Measurements from ENCODE around the gene CD38. TPM values are rescaled to one million over a fixed set of nuclear protein-coding genes. Genes with fewer than 3 reads are reported as not detected.
"Not testable (repeated sequence)": the region's sequence is repeated elsewhere in the genome, so short reads cannot be mapped to it uniquely, and the experiment has no call there.

Gene CD38
- total RNA-seq: 10 to 100 TPM; 88.8 to 93.4 TPM

DNA sequence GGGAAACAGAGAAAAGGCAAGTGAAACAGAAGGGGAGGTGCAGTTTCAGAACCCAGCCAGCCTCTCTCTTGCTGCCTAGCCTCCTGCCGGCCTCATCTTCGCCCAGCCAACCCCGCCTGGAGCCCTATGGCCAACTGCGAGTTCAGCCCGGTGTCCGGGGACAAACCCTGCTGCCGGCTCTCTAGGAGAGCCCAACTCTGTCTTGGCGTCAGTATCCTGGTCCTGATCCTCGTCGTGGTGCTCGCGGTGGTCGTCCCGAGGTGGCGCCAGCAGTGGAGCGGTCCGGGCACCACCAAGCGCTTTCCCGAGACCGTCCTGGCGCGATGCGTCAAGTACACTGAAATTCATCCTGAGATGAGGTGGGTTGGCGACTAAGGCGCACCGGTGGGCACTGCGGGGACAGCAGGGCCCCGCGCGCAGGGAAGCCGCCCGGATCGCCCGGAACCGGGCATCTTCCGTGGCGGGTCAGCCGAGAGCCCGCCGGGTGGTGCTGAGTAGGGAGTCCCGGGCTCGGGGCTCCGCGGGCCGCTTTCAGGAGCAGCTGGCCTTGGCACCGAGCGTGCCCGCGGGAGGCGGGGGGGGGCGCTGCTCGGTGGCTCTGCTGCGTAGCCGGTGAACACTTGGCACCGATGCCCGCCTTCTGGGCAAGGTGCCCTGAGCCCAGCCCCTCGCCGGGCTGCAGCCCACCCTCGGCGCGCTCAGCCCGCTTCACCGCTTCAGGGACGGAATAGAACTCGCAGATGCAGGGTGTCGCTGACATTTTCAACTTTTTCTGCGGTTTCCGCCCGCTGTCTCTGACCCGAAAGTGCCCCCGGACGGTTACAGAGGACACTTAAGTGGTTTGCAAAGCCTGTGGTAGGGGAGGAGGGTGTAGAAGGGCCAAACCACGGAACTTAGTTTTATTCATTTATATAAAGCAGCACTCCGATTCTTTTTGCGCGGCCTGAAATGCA lies at the start of gene CD38:
CD38 (plus strand) TSS at position 40 of the 953 bp plus-strand sequence; CDS start at position 127, 87 bp downstream.
- H3K27me3 Mint-ChIP-seq (ENCODE audit: low read depth): peaks cover 3% of the 10 kb centered on the region
- ATAC-seq: peak; percentile 75
- peaks cover 76% of the 10 kb centered on the region for H3K4me1 Mint-ChIP-seq (ENCODE audit: low read depth)
- H3K9me3 Mint-ChIP-seq (ENCODE audit: insufficient read depth): no peaks in the 10 kb centered on the region
- peak within 1 kb of the TSS; percentile 86 for H3K4me3 Mint-ChIP-seq
- ChIA-PET POLR2A (interaction anchor here (2.2 to 6.5 kb wide), 2 partner anchors 12 to 22 kb away, joined by 29 to 38 read pairs; no protein-coding TSS in a partner anchor), CTCF (interaction anchor here (1.1 to 6.6 kb wide), 7 partner anchors 9 to 178 kb away, joined by 3 to 82 read pairs (median 7); no protein-coding TSS in a partner anchor)
- H3K36me3 Mint-ChIP-seq (ENCODE audit: low read depth): peaks cover 59% of the 10 kb centered on the region
- peak within 1 kb of the TSS; percentile 88 for H3K27ac Mint-ChIP-seq
- peak; percentile 82 for DNase-seq

DNA sequence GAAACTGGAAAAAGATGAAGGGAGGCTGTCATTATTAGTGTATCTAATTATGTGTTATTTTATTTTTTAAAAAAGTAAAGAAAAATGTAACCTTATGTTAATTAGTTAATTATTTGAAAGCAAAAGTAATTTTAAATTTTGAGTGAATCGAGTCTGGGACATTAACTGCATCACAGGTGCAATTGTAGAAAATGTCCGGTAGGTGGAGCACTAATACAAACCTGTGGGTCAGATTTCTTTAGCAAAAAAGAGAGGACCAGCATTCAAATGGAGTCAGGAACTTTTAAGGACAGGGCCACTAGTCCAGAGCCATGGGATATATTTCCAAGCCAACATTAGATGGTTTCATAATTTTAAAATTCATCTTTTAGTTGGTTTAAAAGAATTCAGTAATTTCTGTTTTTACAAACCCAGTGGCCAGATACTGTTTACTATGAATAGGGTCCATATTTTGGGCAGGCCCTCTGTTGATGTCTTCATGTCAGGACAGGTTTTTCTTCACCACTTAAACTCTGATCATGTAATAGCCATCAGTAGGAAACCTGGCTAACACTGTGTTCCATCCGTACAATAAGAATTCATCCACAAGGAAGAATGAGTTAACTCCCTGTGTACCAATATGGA lies 48.1 kb upstream of the CD38 start:
- H3K27ac Mint-ChIP-seq: no peak overlapping the region
- peak; percentile 53 for ATAC-seq
- DNase-seq: peak; percentile 60
- H3K36me3 Mint-ChIP-seq (ENCODE audit: low read depth): peaks cover 3% of the 10 kb centered on the region
- ChIA-PET CTCF (interaction anchor here (0.7 to 3.5 kb wide), 8 partner anchors 8 to 228 kb away, joined by 3 to 29 read pairs (median 7); no protein-coding TSS in a partner anchor), POLR2A (interaction anchor here (0.6 kb wide), 1 partner anchor 108 kb away, joined by 3 read pairs; no protein-coding TSS in a partner anchor)
- no peaks in the 10 kb centered on the region for H3K9me3 Mint-ChIP-seq (ENCODE audit: insufficient read depth)
- H3K4me1 Mint-ChIP-seq (ENCODE audit: low read depth): peaks cover 28% of the 10 kb centered on the region
- no peak overlapping the region for H3K4me3 Mint-ChIP-seq
- peaks cover 13% of the 10 kb centered on the region for H3K27me3 Mint-ChIP-seq (ENCODE audit: low read depth)

DNA sequence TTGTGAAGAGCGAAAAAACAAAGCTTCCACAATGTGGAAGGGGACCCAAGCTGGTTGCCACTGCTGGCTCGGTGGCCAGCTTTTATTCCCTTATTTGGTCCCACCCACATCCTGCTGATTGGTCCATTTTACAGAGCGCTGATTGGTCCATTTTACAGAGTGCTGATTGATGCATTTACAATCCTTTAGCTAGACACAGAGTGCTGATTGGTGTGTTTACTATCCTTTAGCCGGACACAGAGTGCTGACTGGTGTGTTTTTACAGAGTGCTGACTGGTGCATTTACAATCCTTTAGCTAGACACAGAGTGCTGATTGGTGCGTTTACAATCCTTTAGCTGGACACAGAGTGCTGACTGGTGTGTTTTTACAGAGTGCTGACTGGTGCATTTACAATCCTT lies 45.1 kb upstream of the CD38 start:
- POLR2A ChIA-PET; H3K9me3 Mint-ChIP-seq (ENCODE audit: insufficient read depth); H3K27me3 Mint-ChIP-seq (ENCODE audit: low read depth); ATAC-seq; H3K36me3 Mint-ChIP-seq (ENCODE audit: low read depth); H3K27ac Mint-ChIP-seq; DNase-seq; H3K4me3 Mint-ChIP-seq: not testable (repeated sequence)
- H3K4me1 Mint-ChIP-seq (ENCODE audit: low read depth): peaks cover 46% of the 10 kb centered on the region
- CTCF ChIA-PET: interaction anchor here (0.6 to 3.5 kb wide), 5 partner anchors 22 to 223 kb away, joined by 3 to 29 read pairs (median 5); no protein-coding TSS in a partner anchor

DNA sequence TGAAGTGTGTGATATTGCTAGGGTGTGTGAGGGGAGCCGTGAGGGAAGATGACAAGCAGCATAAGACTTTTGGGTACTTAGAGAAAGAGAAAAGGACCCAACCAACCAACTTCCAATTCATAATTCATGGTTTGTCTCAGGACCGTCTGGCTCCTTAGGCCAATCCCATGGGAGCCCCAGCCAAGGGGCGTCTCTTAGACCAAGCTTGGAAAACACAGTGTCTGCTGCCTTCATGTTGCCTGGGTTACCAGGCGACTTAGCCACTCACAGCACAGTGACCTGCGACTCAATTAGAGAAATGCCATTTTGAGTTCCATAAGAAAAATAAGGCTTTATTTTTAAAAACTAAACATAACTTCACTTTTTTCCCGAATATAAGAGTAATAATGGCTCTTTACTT lies 42.6 kb upstream of the CD38 start:
- H3K27ac Mint-ChIP-seq: no peak overlapping the region
- peaks cover 6% of the 10 kb centered on the region for H3K36me3 Mint-ChIP-seq (ENCODE audit: low read depth)
- no peak overlapping the region for H3K4me3 Mint-ChIP-seq
- H3K9me3 Mint-ChIP-seq (ENCODE audit: insufficient read depth): peaks cover 3% of the 10 kb centered on the region
- H3K4me1 Mint-ChIP-seq (ENCODE audit: low read depth): peaks cover 45% of the 10 kb centered on the region
- POLR2A ChIA-PET: no interaction called here
- H3K27me3 Mint-ChIP-seq (ENCODE audit: low read depth): no peaks in the 10 kb centered on the region
- DNase-seq: no peak
- ATAC-seq: no peak
- CTCF ChIA-PET: interaction anchor here (2.2 kb wide), 1 partner anchor 21 kb away, joined by 8 read pairs; no protein-coding TSS in a partner anchor

DNA sequence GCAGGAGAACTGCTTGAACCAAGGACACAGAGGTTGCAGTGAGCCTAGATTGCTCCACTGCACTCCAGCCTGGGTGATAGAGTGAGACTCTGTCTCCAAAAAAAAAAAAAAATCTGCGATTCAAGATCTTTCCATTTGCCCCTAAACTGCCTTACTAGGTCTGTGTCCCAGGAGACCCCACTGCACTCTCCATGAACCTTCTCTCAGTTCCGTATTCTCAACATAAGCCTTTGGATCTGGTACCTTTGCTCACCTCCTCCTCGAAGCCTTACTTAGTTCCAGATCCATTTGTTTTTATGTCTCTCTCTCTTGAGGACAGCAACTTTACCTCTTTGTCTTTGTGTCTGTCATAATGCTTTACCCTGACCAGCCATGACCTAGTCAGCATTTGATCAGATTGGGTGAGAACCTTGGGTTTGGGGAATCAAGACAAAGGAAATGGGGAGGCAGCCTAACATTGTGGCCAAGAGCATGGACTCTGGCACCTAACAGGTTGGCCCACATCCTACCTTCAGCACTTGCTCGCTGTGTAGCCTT lies 41.5 kb upstream of the CD38 start:
- no peak for DNase-seq
- Mint-ChIP-seq H3K4me1 (ENCODE audit: low read depth) (peaks cover 36% of the 10 kb centered on the region), H3K9me3 (ENCODE audit: insufficient read depth) (peaks cover 9% of the 10 kb centered on the region), H3K36me3 (ENCODE audit: low read depth) (peaks cover 11% of the 10 kb centered on the region), H3K27me3 (ENCODE audit: low read depth) (no peaks in the 10 kb centered on the region), H3K4me3 (no peak overlapping the region), H3K27ac (no peak overlapping the region)
- ChIA-PET POLR2A (interaction anchor here (0.7 kb wide), 1 partner anchor 30 kb away, joined by 3 read pairs; no protein-coding TSS in a partner anchor), CTCF (interaction anchor here (1.0 to 1.5 kb wide), 5 partner anchors 18 to 265 kb away, joined by 3 to 8 read pairs (median 4); no protein-coding TSS in a partner anchor)
- no peak for ATAC-seq

DNA sequence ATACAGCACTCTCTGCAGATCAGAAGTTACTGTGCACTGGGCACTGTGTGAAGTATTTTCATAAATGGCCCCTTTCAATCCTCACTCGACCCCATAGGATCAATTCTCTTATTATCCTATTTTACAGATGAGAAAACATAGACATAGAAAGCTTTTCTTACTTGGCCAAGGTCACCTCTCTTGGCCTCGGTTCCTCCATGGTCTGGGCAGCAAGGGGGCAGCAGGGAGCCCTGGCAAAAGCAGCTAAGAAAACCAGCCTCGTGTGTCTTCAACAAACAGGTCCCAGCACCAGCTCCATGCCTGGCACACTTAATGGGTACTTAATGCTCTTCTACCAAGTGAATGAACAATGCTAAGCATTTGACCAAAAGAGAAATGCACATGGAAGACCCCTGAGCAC lies 40.9 kb upstream of the CD38 start:
- Mint-ChIP-seq H3K4me1 (ENCODE audit: low read depth) (peaks cover 37% of the 10 kb centered on the region), H3K27ac (no peak overlapping the region), H3K4me3 (no peak overlapping the region), H3K9me3 (ENCODE audit: insufficient read depth) (peaks cover 11% of the 10 kb centered on the region), H3K27me3 (ENCODE audit: low read depth) (no peaks in the 10 kb centered on the region), H3K36me3 (ENCODE audit: low read depth) (peaks cover 11% of the 10 kb centered on the region)
- ATAC-seq: no peak
- ChIA-PET CTCF (interaction anchor here (0.9 to 1.5 kb wide), 6 partner anchors 17 to 265 kb away, joined by 3 to 8 read pairs (median 4); no protein-coding TSS in a partner anchor), POLR2A (interaction anchor here (0.7 kb wide), 1 partner anchor 29 kb away, joined by 3 read pairs; no protein-coding TSS in a partner anchor)
- DNase-seq: no peak

DNA sequence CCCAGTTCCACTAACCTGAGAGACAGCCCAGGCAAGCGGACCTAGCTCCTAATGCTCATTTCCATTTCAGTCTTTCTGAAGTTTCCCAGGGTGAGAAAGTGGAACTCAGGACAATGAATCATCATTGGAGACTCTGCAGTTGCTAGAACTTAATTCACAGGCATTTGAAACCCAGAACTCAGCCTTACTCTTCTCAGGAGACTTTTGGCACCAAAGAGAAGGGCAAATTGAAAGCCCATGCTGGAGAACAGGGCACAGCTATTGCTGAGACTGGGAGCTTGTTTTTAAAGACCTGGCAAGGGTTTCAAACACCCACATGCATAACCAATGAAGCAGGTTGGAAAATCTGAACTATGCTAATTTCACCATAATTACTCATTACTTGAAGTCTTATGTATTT lies 39.3 kb upstream of the CD38 start:
- H3K4me3 Mint-ChIP-seq: no peak overlapping the region
- H3K4me1 Mint-ChIP-seq (ENCODE audit: low read depth): peaks cover 36% of the 10 kb centered on the region
- no peak overlapping the region for H3K27ac Mint-ChIP-seq
- peaks cover 21% of the 10 kb centered on the region for H3K9me3 Mint-ChIP-seq (ENCODE audit: insufficient read depth)
- peaks cover 14% of the 10 kb centered on the region for H3K36me3 Mint-ChIP-seq (ENCODE audit: low read depth)
- no peak for ATAC-seq
- DNase-seq: no peak
- ChIA-PET POLR2A (interaction anchor here (1.4 kb wide), 1 partner anchor 18 kb away, joined by 3 read pairs; no protein-coding TSS in a partner anchor), CTCF (interaction anchor here (0.9 to 2.9 kb wide), 5 partner anchors 9 to 23 kb away, joined by 3 to 9 read pairs (median 3); no protein-coding TSS in a partner anchor)
- H3K27me3 Mint-ChIP-seq (ENCODE audit: low read depth): no peaks in the 10 kb centered on the region

DNA sequence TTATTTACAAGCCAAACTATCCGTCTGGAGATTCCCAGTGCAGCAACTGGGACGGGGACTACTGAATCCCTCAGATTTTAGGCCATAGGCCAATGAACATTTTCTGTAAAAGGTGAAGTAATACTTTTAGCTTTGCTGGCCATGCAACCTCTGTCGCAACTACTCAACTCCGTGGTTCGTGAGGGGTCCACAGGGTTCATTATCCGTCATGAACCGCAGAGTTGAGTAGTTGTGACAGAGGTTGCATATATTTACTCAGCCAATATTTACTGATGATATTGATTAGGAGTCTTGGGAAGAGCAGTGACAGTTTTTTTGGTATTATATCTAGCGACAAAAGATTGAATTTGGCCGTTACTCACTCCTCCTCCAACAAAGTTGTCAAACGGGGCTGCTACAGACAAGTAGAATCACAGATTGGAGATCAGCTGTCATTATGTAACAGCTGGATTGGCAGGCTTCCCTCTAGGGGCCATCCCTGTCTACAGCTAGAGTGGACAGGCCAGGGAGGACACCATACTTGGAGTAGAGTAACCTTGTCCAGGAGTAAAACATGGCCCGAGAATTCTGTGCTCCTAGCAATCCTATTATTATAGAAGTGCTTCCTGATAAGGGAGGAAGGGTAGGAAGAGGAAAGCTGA lies 37.2 kb upstream of the CD38 start:
- Mint-ChIP-seq H3K9me3 (ENCODE audit: insufficient read depth) (peaks cover 27% of the 10 kb centered on the region), H3K27ac (no peak overlapping the region), H3K27me3 (ENCODE audit: low read depth) (no peaks in the 10 kb centered on the region), H3K4me3 (no peak overlapping the region), H3K4me1 (ENCODE audit: low read depth) (peaks cover 27% of the 10 kb centered on the region), H3K36me3 (ENCODE audit: low read depth) (peaks cover 21% of the 10 kb centered on the region)
- ATAC-seq: no peak
- DNase-seq: no peak
- ChIA-PET CTCF (interaction anchor here (0.7 to 2.9 kb wide), 5 partner anchors 9 to 142 kb away, joined by 3 to 9 read pairs (median 4); no protein-coding TSS in a partner anchor), POLR2A (interaction anchor here (1.1 kb wide), 1 partner anchor 15 kb away, joined by 4 read pairs; no protein-coding TSS in a partner anchor)

DNA sequence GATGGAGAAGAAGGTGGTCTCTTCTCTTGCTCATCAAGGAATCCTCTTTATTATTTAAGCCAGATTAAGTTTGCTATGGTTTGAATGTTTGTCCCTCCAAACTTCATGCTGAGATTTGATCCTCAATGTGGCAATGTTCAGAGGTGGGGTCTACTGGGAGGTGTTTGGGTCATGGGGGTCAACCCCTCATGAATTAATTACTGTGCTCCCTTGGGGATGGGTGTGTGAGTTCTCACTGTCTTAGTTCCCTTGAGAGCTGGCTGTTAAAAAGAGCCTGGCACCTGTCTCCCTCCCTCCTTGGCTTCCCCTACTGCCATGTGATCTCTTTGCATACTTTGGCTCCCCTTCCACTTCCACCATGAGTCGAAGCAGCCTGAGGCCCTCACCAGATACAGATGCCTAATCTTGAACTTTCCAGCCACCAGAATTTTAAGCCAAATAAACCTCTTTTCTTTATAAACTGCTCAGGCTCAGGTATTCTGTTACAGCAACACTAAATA lies 36.0 kb upstream of the CD38 start:
- DNase-seq (no peak), ATAC-seq (no peak)
- peaks cover 25% of the 10 kb centered on the region for H3K36me3 Mint-ChIP-seq (ENCODE audit: low read depth)
- no peaks in the 10 kb centered on the region for H3K27me3 Mint-ChIP-seq (ENCODE audit: low read depth)
- ChIA-PET POLR2A (no interaction called here), CTCF (interaction anchor here (1.0 to 2.0 kb wide), 3 partner anchors 24 to 259 kb away, joined by 3 to 4 read pairs (median 3); no protein-coding TSS in a partner anchor)
- H3K9me3 Mint-ChIP-seq (ENCODE audit: insufficient read depth): peaks cover 37% of the 10 kb centered on the region
- H3K27ac Mint-ChIP-seq: no peak overlapping the region
- H3K4me1 Mint-ChIP-seq (ENCODE audit: low read depth): peaks cover 32% of the 10 kb centered on the region
- H3K4me3 Mint-ChIP-seq: no peak overlapping the region

DNA sequence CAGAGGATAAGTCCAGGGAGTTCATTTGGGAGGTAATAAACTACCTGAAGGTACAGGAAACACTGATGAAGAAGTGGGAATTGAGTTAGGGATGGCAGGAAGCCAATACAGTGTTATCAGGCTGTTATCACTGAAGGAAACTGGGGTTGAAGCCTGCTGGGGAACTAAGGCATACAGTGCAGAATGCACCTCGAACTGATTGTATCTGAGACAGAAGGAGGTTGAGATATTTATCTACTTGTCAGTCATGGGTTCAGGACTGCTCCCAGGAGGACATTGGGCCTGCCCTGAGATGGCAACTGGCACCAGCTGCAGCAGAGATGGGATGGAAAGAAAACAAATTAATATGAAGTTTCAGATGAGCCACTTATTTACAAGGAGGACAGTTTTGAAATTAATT lies 35.5 kb upstream of the CD38 start:
- ChIA-PET CTCF (interaction anchor here (1.1 kb wide), 1 partner anchor 258 kb away, joined by 3 read pairs; no protein-coding TSS in a partner anchor), POLR2A (no interaction called here)
- no peak overlapping the region for H3K27ac Mint-ChIP-seq
- peaks cover 37% of the 10 kb centered on the region for H3K9me3 Mint-ChIP-seq (ENCODE audit: insufficient read depth)
- no peaks in the 10 kb centered on the region for H3K27me3 Mint-ChIP-seq (ENCODE audit: low read depth)
- peaks cover 29% of the 10 kb centered on the region for H3K4me1 Mint-ChIP-seq (ENCODE audit: low read depth)
- no peak for DNase-seq
- no peak overlapping the region for H3K4me3 Mint-ChIP-seq
- peaks cover 25% of the 10 kb centered on the region for H3K36me3 Mint-ChIP-seq (ENCODE audit: low read depth)
- ATAC-seq: no peak
